ENCODE data around the gene TSKU.

Gene TSKU

DNA sequence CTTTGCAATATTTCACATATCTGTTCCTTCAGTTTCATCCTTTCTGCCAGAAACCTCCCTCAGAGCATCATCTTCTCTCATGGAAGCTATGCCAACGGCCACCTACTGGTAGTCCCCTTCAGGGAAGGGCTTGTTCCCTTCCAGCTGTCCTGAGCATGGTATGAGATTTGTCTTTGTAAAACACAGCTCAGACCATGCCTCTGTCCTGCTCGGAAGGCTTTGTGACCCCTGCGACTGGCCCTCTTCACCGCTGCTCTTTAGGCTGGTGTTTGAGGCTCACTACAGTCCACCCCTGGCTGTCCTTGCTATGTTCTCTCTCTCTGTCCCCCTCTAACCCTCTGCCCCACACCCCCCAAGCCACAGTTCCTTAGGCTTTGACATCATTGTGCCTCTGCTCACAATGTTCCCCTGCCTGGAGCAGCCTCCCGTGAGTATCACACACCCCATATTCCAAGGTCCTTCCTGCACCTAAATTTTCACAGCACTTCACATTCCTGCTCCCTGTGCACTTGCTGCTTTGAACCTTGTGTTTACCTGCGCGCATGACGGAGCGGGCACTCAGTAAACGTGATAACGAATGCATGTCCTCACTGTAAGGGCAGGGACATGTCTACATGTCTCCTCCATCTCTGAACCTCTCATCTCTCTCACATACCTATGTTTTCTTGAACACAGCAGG lies 53.6 kb downstream of the TSKU start:
- no peak for DNase-seq (ENCODE audit: low read depth, low spot score)
- no peak overlapping the region for H3K4me3 ChIP-seq (ENCODE audit: low read depth, low read length)
- TF ChIP-seq, protein P1, sequence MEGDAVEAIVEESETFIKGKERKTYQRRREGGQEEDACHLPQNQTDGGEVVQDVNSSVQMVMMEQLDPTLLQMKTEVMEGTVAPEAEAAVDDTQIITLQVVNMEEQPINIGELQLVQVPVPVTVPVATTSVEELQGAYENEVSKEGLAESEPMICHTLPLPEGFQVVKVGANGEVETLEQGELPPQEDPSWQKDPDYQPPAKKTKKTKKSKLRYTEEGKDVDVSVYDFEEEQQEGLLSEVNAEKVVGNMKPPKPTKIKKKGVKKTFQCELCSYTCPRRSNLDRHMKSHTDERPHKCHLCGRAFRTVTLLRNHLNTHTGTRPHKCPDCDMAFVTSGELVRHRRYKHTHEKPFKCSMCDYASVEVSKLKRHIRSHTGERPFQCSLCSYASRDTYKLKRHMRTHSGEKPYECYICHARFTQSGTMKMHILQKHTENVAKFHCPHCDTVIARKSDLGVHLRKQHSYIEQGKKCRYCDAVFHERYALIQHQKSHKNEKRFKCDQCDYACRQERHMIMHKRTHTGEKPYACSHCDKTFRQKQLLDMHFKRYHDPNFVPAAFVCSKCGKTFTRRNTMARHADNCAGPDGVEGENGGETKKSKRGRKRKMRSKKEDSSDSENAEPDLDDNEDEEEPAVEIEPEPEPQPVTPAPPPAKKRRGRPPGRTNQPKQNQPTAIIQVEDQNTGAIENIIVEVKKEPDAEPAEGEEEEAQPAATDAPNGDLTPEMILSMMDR (IDR thresholded peaks at IDR 0.05; ENCODE audit: insufficient read depth, low read length, missing control alignments): no peak
- ChIA-PET POLR2A (interaction anchor here (0.5 kb wide), 1 partner anchor 19 kb away, joined by 4 read pairs; no protein-coding TSS in a partner anchor), CTCF (interaction anchor here (2.0 to 2.4 kb wide), 2 partner anchors 29 to 31 kb away, joined by 8 to 16 read pairs; no protein-coding TSS in a partner anchor)

DNA sequence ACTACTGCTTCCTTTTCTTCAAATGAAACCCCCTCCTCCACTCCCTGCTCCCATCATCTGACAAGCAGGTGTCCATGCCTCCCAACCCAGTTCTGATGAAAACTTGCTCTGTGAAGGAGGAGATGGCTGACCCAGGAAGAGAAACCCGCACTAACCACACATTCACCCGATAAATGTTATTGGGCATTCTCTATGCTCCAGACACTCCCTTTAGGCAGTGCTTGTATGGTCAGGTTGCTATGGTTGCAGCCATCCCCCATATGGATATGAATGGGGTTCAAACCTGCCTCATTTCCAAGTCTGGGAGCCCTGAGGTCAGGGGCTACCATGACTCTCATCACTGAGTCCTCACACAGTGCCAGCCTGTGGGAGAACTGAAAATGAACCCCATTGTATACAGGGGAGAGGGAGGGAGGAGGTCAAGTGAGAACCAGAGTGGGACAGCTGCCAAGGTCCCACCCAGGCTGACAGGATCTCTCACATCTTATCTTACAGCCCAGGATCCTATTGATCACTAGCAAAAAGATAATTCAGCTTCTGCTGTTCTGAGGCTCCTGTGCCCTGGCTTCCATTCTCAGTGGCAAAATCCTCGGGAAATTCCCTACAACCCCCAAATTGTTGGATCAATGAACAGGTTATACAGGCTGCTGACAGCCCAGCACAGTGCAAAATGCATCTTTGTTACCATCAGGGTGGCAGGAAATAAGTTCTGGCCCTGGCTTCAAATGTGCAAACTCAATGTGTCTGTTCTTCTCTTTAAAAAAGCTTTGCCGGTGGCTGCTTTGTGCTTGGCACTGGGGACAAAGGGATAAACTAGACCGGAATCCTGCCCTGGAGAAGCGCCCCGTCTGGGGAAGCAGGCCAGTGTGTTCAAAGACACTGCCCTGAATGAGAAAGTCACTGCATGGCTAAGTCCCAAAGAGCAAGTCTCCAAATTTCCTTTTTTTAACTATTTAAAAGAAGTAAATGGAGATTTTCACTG lies 54.8 kb downstream of the TSKU start:
- no peak for DNase-seq (ENCODE audit: low read depth, low spot score)
- no peak overlapping the region for H3K4me3 ChIP-seq (ENCODE audit: low read depth, low read length)
- POLR2A ChIA-PET: no interaction called here
- TF ChIP-seq, protein P1 (IDR thresholded peaks at IDR 0.05; ENCODE audit: insufficient read depth, low read length, missing control alignments): no peak
- CTCF ChIA-PET: interaction anchor here (1.3 to 1.6 kb wide), 3 partner anchors 31 to 104 kb away, joined by 3 to 5 read pairs (median 4); no protein-coding TSS in a partner anchor

DNA sequence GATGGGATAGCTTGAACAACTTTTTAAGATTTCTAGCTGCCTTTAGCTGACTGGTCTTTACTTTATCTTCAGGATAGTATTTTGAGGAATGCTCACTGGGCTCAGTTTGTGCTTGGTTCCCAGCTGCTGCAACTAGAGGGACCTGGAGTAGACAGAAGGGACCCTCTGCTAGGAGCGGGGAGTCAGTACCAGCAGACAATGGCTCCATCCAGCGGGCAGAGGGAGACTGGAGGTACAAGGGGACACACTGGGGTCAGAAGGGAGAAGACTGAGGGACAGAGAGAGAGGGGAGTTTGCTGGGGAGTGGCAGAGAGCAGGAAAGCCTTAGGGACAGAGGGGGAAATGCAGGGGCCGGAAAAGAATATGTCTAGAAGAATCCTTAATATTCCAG lies 55.5 kb downstream of the TSKU start:
- DNase-seq (ENCODE audit: low read depth, low spot score): no peak
- TF ChIP-seq, protein P1 (IDR thresholded peaks at IDR 0.05; ENCODE audit: insufficient read depth, low read length, missing control alignments): peak; percentile 49
- ChIA-PET POLR2A (no interaction called here), CTCF (interaction anchor here (1.3 to 1.6 kb wide), 3 partner anchors 31 to 105 kb away, joined by 3 to 5 read pairs (median 4); no protein-coding TSS in a partner anchor)
- H3K4me3 ChIP-seq (ENCODE audit: low read depth, low read length): no peak overlapping the region

DNA sequence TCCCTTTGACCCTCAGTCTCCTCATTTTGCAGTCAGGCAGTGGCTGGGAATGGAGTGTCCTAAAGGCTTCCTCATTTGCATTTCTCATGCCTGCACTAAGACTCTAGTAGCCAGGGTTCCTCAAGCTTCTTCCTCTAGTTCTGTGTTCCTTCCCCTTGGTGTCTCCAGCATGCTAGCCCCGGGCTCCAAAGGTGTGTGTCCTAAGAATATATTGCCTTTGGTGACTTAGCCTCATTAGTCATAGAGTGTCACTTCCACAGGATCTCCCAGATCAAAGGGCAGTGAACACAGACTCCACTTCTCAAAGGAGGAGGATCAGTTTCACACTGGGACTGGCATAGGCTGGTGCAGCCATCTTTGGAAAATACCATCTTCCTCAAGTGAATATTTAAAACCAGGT lies 56.2 kb downstream of the TSKU start:
- CTCF ChIA-PET: interaction anchor here (1.6 kb wide), 1 partner anchor 106 kb away, joined by 4 read pairs; no protein-coding TSS in a partner anchor
- no peak for DNase-seq (ENCODE audit: low read depth, low spot score)

DNA sequence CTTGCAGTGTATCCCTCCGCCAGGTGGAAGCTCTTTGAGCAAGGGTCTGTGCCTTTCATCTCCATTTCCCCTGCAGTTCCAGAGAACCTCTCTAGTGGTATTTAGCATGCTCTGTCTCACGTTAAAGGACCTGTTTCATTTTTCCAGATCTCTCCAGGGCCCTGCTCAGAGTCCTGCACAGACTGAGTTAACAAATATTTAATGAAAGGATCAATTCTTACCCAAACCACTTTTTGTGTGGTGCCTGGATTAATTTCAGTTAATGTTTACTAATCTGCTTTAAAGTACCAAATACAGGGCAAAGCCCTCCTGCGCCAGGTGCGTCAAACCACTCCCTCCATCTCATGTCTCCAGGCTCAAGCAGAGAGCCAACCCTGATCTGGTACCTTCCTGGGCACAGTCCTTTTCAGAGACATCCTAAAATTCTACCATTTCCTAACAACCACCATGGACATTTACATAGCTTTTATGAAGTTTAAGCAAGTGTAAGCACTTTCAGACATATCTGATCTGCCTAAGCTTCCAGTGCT lies 58.8 kb downstream of the TSKU start:
- no peak overlapping the region for H3K4me3 ChIP-seq (ENCODE audit: low read depth, low read length)
- DNase-seq (ENCODE audit: low read depth, low spot score): no peak
- ChIA-PET CTCF (no interaction called here), POLR2A (no interaction called here)
- TF ChIP-seq, protein P1 (IDR thresholded peaks at IDR 0.05; ENCODE audit: insufficient read depth, low read length, missing control alignments): no peak

More for the DNA sequence above, 56.2 kb downstream of the TSKU start:
- H3K4me3 ChIP-seq (ENCODE audit: low read depth, low read length): no peak overlapping the region
- POLR2A ChIA-PET: no interaction called here
- TF ChIP-seq, protein P1 (IDR thresholded peaks at IDR 0.05; ENCODE audit: insufficient read depth, low read length, missing control alignments): no peak

All from AG04449 (cell line).